Activated T-cell treated with anti-CD3 and anti-CD28 coated beads, Interleukin-2, amount 50 U/mL, for 4 hours (primary cell): ENCODE results near the gene SPOCK1. TPM values are rescaled to one million over a fixed set of nuclear protein-coding genes. Genes with fewer than 3 reads are reported as not detected.

Experiments used
- ATAC-seq, 2 donors: fragments of 200-7000 bp; cut with Tn5 transposase; one replicate each; pipeline ENCODE4 v1.10.0; 2021
- DNase-seq: peaks from one replicate; pipeline ENCODE4 v3.0.0-alpha.2; 2020
- H3K27me3 Mint-ChIP-seq: one replicate; pipeline ENCODE4 v1.8.0; 2021; ENCODE audit warnings: low read depth, mixed read lengths
- H3K36me3 Mint-ChIP-seq: one replicate; pipeline ENCODE4 v1.8.0; 2022; ENCODE audit warnings: mixed read lengths; ENCODE audit not compliant: insufficient read depth
- H3K4me1 Mint-ChIP-seq: one replicate; pipeline ENCODE4 v1.8.0; 2021; ENCODE audit warnings: low read depth, mixed read lengths
- H3K4me3 Mint-ChIP-seq: one replicate; pipeline ENCODE4 v1.8.0; 2021; ENCODE audit warnings: mild to moderate bottlenecking, moderate library complexity, mixed read lengths
- H3K9me3 Mint-ChIP-seq: one replicate; pipeline ENCODE4 v1.8.0; 2021; ENCODE audit warnings: mixed read lengths
- total RNA-seq, 3 donors: library from RNA; stranded (reverse); gene quantifications; one replicate each; pipeline ENCODE4 v1.2.1, GENCODE V29; 2021

Gene SPOCK1
- total RNA-seq, 3 donors from 2014 or later: not detected

GRCh38 chr5:137294604-137295003, 204.5 kb downstream of the SPOCK1 start:
- Mint-ChIP-seq H3K4me1 (no peaks in the 10 kb centered on the region), H3K36me3 (no peaks in the 10 kb centered on the region), H3K9me3 (no peaks in the 10 kb centered on the region), H3K4me3 (no peak overlapping the region), H3K27me3 (no peaks in the 10 kb centered on the region)
- ATAC-seq: no peak
- no peak for DNase-seq

GRCh38 chr5:137292461-137293027, 206.6 kb downstream of the SPOCK1 start:
- Mint-ChIP-seq H3K27me3 (peaks cover 5% of the 10 kb centered on the region), H3K9me3 (no peaks in the 10 kb centered on the region), H3K4me1 (no peaks in the 10 kb centered on the region), H3K4me3 (no peak overlapping the region), H3K36me3 (no peaks in the 10 kb centered on the region)
- ATAC-seq (no peak), DNase-seq (no peak)

GRCh38 chr5:137291436-137291835, 207.7 kb downstream of the SPOCK1 start:
- Mint-ChIP-seq H3K27me3 (peaks cover 6% of the 10 kb centered on the region), H3K4me1 (no peaks in the 10 kb centered on the region), H3K36me3 (no peaks in the 10 kb centered on the region), H3K9me3 (no peaks in the 10 kb centered on the region), H3K4me3 (no peak overlapping the region)
- DNase-seq (no peak), ATAC-seq (no peak)

GRCh38 chr5:137291031-137291430, 208.1 kb downstream of the SPOCK1 start:
- DNase-seq (no peak), ATAC-seq (no peak)
- Mint-ChIP-seq H3K27me3 (peaks cover 6% of the 10 kb centered on the region), H3K36me3 (no peaks in the 10 kb centered on the region), H3K4me1 (no peaks in the 10 kb centered on the region), H3K4me3 (no peak overlapping the region), H3K9me3 (no peaks in the 10 kb centered on the region)

GRCh38 chr5:137290373-137290772, 208.8 kb downstream of the SPOCK1 start:
- H3K27me3 Mint-ChIP-seq: peaks cover 6% of the 10 kb centered on the region
- H3K36me3 Mint-ChIP-seq: no peaks in the 10 kb centered on the region
- no peak overlapping the region for H3K4me3 Mint-ChIP-seq
- no peak for ATAC-seq
- DNase-seq: no peak
- H3K9me3 Mint-ChIP-seq: no peaks in the 10 kb centered on the region
- no peaks in the 10 kb centered on the region for H3K4me1 Mint-ChIP-seq

GRCh38 chr5:137289856-137290255, 209.3 kb downstream of the SPOCK1 start:
- Mint-ChIP-seq H3K4me3 (no peak overlapping the region), H3K9me3 (no peaks in the 10 kb centered on the region), H3K4me1 (no peaks in the 10 kb centered on the region), H3K27me3 (peaks cover 6% of the 10 kb centered on the region), H3K36me3 (no peaks in the 10 kb centered on the region)
- DNase-seq (no peak), ATAC-seq (no peak)

GRCh38 chr5:137287569-137287968, 211.6 kb downstream of the SPOCK1 start:
- Mint-ChIP-seq H3K36me3 (no peaks in the 10 kb centered on the region), H3K4me1 (no peaks in the 10 kb centered on the region), H3K9me3 (no peaks in the 10 kb centered on the region), H3K4me3 (no peak overlapping the region), H3K27me3 (peaks cover 6% of the 10 kb centered on the region)
- ATAC-seq (no peak), DNase-seq (no peak)

- Mint-ChIP-seq H3K4me3 (no peak overlapping the region), H3K9me3 (no peaks in the 10 kb centered on the region), H3K36me3 (no peaks in the 10 kb centered on the region), H3K4me1 (no peaks in the 10 kb centered on the region), H3K27me3 (peaks cover 6% of the 10 kb centered on the region)
- ATAC-seq (no peak), DNase-seq (no peak)
Measured at GRCh38 chr5:137286025-137286610, 213.0 kb downstream of the SPOCK1 start.

GRCh38 chr5:137283801-137284200, 215.3 kb downstream of the SPOCK1 start:
- Mint-ChIP-seq H3K9me3 (no peaks in the 10 kb centered on the region), H3K4me1 (no peaks in the 10 kb centered on the region), H3K36me3 (no peaks in the 10 kb centered on the region), H3K27me3 (peaks cover 6% of the 10 kb centered on the region), H3K4me3 (no peak overlapping the region)
- ATAC-seq: no peak
- DNase-seq: no peak

GRCh38 chr5:137282216-137282615, 216.9 kb downstream of the SPOCK1 start:
- H3K9me3 Mint-ChIP-seq: no peaks in the 10 kb centered on the region
- H3K4me3 Mint-ChIP-seq: no peak overlapping the region
- no peaks in the 10 kb centered on the region for H3K36me3 Mint-ChIP-seq
- H3K4me1 Mint-ChIP-seq: no peaks in the 10 kb centered on the region
- H3K27me3 Mint-ChIP-seq: no peaks in the 10 kb centered on the region
- DNase-seq (no peak), ATAC-seq (no peak)

- H3K36me3 Mint-ChIP-seq: no peaks in the 10 kb centered on the region
- H3K27me3 Mint-ChIP-seq: peaks cover 1% of the 10 kb centered on the region
- no peaks in the 10 kb centered on the region for H3K4me1 Mint-ChIP-seq
- H3K4me3 Mint-ChIP-seq: no peak overlapping the region
- no peak for DNase-seq
- no peak for ATAC-seq
- H3K9me3 Mint-ChIP-seq: no peaks in the 10 kb centered on the region
Measured at GRCh38 chr5:137281201-137281600, 217.9 kb downstream of the SPOCK1 start.

- Mint-ChIP-seq H3K36me3 (no peaks in the 10 kb centered on the region), H3K9me3 (no peaks in the 10 kb centered on the region), H3K27me3 (peaks cover 2% of the 10 kb centered on the region), H3K4me3 (no peak overlapping the region), H3K4me1 (no peaks in the 10 kb centered on the region)
- ATAC-seq (no peak), DNase-seq (no peak)
Measured at GRCh38 chr5:137280656-137281055, 218.5 kb downstream of the SPOCK1 start.

GRCh38 chr5:137279521-137280231, 219.4 kb downstream of the SPOCK1 start:
- H3K4me1 Mint-ChIP-seq: no peaks in the 10 kb centered on the region
- DNase-seq (no peak), ATAC-seq (no peak)
- no peak overlapping the region for H3K4me3 Mint-ChIP-seq
- no peaks in the 10 kb centered on the region for H3K36me3 Mint-ChIP-seq
- H3K9me3 Mint-ChIP-seq: no peaks in the 10 kb centered on the region
- peaks cover 2% of the 10 kb centered on the region for H3K27me3 Mint-ChIP-seq

- no peak for ATAC-seq
- H3K9me3 Mint-ChIP-seq: no peaks in the 10 kb centered on the region
- H3K36me3 Mint-ChIP-seq: no peaks in the 10 kb centered on the region
- no peak for DNase-seq
- H3K4me1 Mint-ChIP-seq: no peaks in the 10 kb centered on the region
- peaks cover 2% of the 10 kb centered on the region for H3K27me3 Mint-ChIP-seq
- H3K4me3 Mint-ChIP-seq: no peak overlapping the region
Measured at GRCh38 chr5:137278476-137278875, 220.7 kb downstream of the SPOCK1 start.

GRCh38 chr5:137275083-137275482, 224.0 kb downstream of the SPOCK1 start:
- DNase-seq: no peak
- no peak for ATAC-seq
- Mint-ChIP-seq H3K4me3 (no peak overlapping the region), H3K27me3 (peaks cover 2% of the 10 kb centered on the region), H3K9me3 (no peaks in the 10 kb centered on the region), H3K36me3 (no peaks in the 10 kb centered on the region), H3K4me1 (no peaks in the 10 kb centered on the region)
